Trophoblast cell (in vitro differentiated cells and primary cell): Measurements from ENCODE around the gene KIF21B.

ENCODE experiments used
- DNase-seq, 2 donors: peaks; one replicate each; pipeline ENCODE4 v3.0.0-alpha.2; 2016
- H2AFZ ChIP-seq: 2 replicates; pipeline ENCODE4 v1.6.1; 2013; ENCODE audit warnings: low read length, moderate library complexity, mild to moderate bottlenecking; ENCODE audit not compliant: insufficient read depth, poor library complexity
- H2AK5ac ChIP-seq: 2 replicates; pipeline ENCODE4 v1.6.1; 2013; ENCODE audit warnings: mild to moderate bottlenecking, low read length
- H2BK120ac ChIP-seq: 2 replicates; pipeline ENCODE4 v1.6.1; 2013; ENCODE audit warnings: low read length, mild to moderate bottlenecking, moderate library complexity; ENCODE audit not compliant: insufficient read depth, poor library complexity
- H2BK12ac ChIP-seq: 2 replicates; pipeline ENCODE4 v1.6.1; 2013; ENCODE audit warnings: mild to moderate bottlenecking, low read length, moderate library complexity
- H2BK5ac ChIP-seq: 2 replicates; pipeline ENCODE4 v1.6.1; 2013; ENCODE audit warnings: low read length, low read depth, moderate library complexity, mild to moderate bottlenecking; ENCODE audit not compliant: poor library complexity
- H3K14ac ChIP-seq: 2 replicates; pipeline ENCODE4 v1.6.1; 2013; ENCODE audit warnings: mild to moderate bottlenecking, low read length
- H3K18ac ChIP-seq: 2 replicates; pipeline ENCODE4 v1.6.1; 2013; ENCODE audit warnings: mild to moderate bottlenecking, low read length
- H3K23ac ChIP-seq: 2 replicates; pipeline ENCODE4 v1.6.1; 2013; ENCODE audit warnings: low read length
- H3K27ac ChIP-seq: 2 replicates; pipeline ENCODE4 v1.5.1; 2013; ENCODE audit warnings: low read depth, mild to moderate bottlenecking, inconsistent platforms, low read length, moderate library complexity
- H3K27me3 ChIP-seq: 2 replicates; pipeline ENCODE4 v1.6.1; 2013; ENCODE audit warnings: inconsistent platforms, mild to moderate bottlenecking, low read length, moderate library complexity; ENCODE audit not compliant: insufficient read depth
- H3K36me3 ChIP-seq, 2 experiments: 1 replicate in 1 of 2; 2 replicates in 1 of 2; pipeline ENCODE4 v1.6.1; 2013; ENCODE audit warnings: low read length in 2 of 2, mild to moderate bottlenecking in 2 of 2, moderate library complexity in 1 of 2; ENCODE audit not compliant: insufficient read depth in 2 of 2, control insufficient read depth in 1 of 2
- H3K4ac ChIP-seq: 2 replicates; pipeline ENCODE4 v1.6.1; 2013; ENCODE audit warnings: low read depth, mild to moderate bottlenecking, low read length, moderate library complexity
- H3K4me1 ChIP-seq, 2 experiments: 1 replicate in 1 of 2; 2 replicates in 1 of 2; pipeline ENCODE4 v1.6.1; 2013; ENCODE audit warnings: low read length in 2 of 2, mild to moderate bottlenecking in 2 of 2, moderate library complexity in 1 of 2; ENCODE audit not compliant: insufficient read depth in 2 of 2, control insufficient read depth in 1 of 2
- H3K4me2 ChIP-seq: 2 replicates; pipeline ENCODE4 v1.6.1; 2013; ENCODE audit warnings: inconsistent platforms, mild to moderate bottlenecking, low read length, moderate library complexity
- H3K4me3 ChIP-seq: 2 replicates; pipeline ENCODE4 v1.5.1; 2013; ENCODE audit warnings: mild to moderate bottlenecking, low read depth, low read length, inconsistent platforms
- H3K79me1 ChIP-seq: one replicate; pipeline ENCODE4 v1.6.1; 2013; ENCODE audit warnings: low read length
- H3K79me2 ChIP-seq: 2 replicates; pipeline ENCODE4 v1.6.1; 2013; ENCODE audit warnings: low read length, mild to moderate bottlenecking; ENCODE audit not compliant: control insufficient read depth, insufficient read depth, poor library complexity
- H3K9ac ChIP-seq: 2 replicates; pipeline ENCODE4 v1.6.1; 2013; ENCODE audit warnings: mild to moderate bottlenecking, low read length
- H3K9me3 ChIP-seq: 2 replicates; pipeline ENCODE4 v1.6.1; 2013; ENCODE audit warnings: low read depth, mild to moderate bottlenecking, control low read depth, inconsistent platforms, low read length; ENCODE audit not compliant: insufficient read depth
- H4K12ac ChIP-seq: 2 replicates; pipeline ENCODE4 v1.6.1; 2013; ENCODE audit warnings: low read depth, mild to moderate bottlenecking, low read length, moderate library complexity
- H4K8ac ChIP-seq: 2 replicates; pipeline ENCODE4 v1.6.1; 2013; ENCODE audit warnings: low read depth, mild to moderate bottlenecking, low read length, moderate library complexity
- H4K91ac ChIP-seq: one replicate; pipeline ENCODE4 v1.6.1; 2013; ENCODE audit warnings: low read depth, mild to moderate bottlenecking, low read length, moderate library complexity
- WGBS: extraction: QIAGEN DNeasy Blood & Tissue Kit; methylation state at CpG from one replicate; pipeline ENCODE4 v1.1.7; 2013; ENCODE audit warnings: missing lambda C conversion rate; ENCODE audit not compliant: insufficient read length, insufficient coverage; ENCODE audit errors: extremely low coverage; 5-methylcytosine and 5-hydroxymethylcytosine counted together

The KIF21B gene

DNA sequence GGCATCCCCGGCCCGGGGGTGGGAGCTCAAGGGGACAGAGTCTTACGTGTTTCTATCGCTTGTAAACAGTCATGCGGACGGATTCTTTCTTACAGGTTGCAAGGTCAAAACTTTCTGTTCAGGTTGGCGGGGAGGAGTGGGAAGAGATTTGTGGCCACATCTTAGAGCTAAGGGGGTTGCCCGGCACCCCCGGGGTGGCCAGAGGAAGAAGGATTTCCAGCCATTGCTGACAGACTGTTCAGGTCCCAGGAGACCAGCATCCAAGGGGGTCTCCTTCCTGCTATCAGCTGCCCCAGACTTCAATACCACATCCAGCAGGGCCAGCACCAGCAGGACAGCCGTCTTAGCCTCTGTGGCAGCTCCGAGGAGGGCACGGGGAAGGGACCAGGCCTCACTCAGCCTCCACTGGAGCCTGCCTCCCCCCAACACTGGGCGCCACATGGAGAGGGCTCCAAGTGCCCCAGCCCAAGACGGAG lies 52.0 kb downstream of the KIF21B start:
- Histone ChIP-seq H3K9ac (no peak overlapping the region), H3K4me1 (no peaks in the 10 kb centered on the region), H3K14ac (no peak overlapping the region), H4K12ac (peak overlapping the region; percentile 8), H2BK120ac (no peak overlapping the region), H3K36me3 (no peaks in the 10 kb centered on the region), H3K79me2 (no peaks in the 10 kb centered on the region), H2BK5ac (no peak overlapping the region), H3K4ac (no peak overlapping the region), H3K4me3 (no peak overlapping the region), H2BK12ac (no peak overlapping the region), H3K18ac (no peak overlapping the region), H2AFZ (no peak overlapping the region), H3K9me3 (no peaks in the 10 kb centered on the region), H4K8ac (no peak overlapping the region), H3K23ac (no peak overlapping the region), H2AK5ac (no peak overlapping the region), H3K79me1 (peaks cover 2% of the 10 kb centered on the region), H3K4me2 (no peak overlapping the region), H3K27ac (no peak overlapping the region), H3K27me3 (no peaks in the 10 kb centered on the region), H4K91ac (no peak overlapping the region)
- no peak for DNase-seq
- WGBS = no CpG with 5 or more reads among the region's 14 CpGs

DNA sequence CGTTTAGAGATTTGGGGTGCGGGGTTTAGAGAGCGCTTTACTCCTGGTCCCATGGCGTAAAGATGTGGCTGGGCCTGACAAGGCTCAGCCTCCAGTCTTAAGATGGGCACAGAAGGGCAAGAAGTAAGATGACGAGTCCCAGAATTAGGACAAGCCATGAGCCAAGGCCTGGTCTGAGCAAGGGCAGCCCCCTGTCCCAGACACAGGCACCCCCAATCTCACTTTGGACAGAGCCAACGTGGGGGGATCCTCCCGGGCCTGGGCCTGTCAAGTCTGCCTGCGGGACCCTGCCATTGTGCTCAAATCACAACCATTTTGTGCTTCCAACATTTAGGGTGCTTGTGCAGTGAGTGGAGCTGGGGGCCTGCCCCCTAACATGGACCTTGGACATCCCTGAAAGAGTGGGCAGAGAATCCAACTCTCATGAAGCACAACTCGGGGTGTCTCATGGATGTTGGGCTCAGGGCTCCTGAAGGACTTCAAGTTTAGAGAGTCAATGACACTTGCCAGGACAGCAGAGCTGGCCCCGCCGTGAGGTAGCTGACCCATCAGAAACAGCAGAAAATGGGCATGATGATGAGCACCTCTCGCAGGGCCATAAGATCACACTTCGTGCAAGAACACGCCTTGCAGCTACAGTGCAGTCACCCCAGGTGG lies 52.6 kb downstream of the KIF21B start:
- no peak overlapping the region for H3K4me2 ChIP-seq
- no peak for DNase-seq
- no peaks in the 10 kb centered on the region for H3K36me3 ChIP-seq
- H2BK5ac ChIP-seq = no peak overlapping the region
- H3K23ac ChIP-seq = no peak overlapping the region
- no peaks in the 10 kb centered on the region for H3K27me3 ChIP-seq
- no peak overlapping the region for H3K4ac ChIP-seq
- no peaks in the 10 kb centered on the region for H3K79me2 ChIP-seq
- no peak overlapping the region for H4K91ac ChIP-seq
- no peak overlapping the region for H4K8ac ChIP-seq
- H3K9ac ChIP-seq = no peak overlapping the region
- no peak overlapping the region for H3K18ac ChIP-seq
- H2AK5ac ChIP-seq = no peak overlapping the region
- H3K27ac ChIP-seq = no peak overlapping the region
- no peak overlapping the region for H3K4me3 ChIP-seq
- no peak overlapping the region for H4K12ac ChIP-seq
- no peak overlapping the region for H2AFZ ChIP-seq
- no peak overlapping the region for H3K14ac ChIP-seq
- H3K79me1 ChIP-seq = peaks cover 2% of the 10 kb centered on the region
- WGBS = no CpG with 5 or more reads among the region's 14 CpGs
- no peak overlapping the region for H2BK12ac ChIP-seq
- H3K9me3 ChIP-seq = no peaks in the 10 kb centered on the region
- H2BK120ac ChIP-seq = no peak overlapping the region
- H3K4me1 ChIP-seq = no peaks in the 10 kb centered on the region

DNA sequence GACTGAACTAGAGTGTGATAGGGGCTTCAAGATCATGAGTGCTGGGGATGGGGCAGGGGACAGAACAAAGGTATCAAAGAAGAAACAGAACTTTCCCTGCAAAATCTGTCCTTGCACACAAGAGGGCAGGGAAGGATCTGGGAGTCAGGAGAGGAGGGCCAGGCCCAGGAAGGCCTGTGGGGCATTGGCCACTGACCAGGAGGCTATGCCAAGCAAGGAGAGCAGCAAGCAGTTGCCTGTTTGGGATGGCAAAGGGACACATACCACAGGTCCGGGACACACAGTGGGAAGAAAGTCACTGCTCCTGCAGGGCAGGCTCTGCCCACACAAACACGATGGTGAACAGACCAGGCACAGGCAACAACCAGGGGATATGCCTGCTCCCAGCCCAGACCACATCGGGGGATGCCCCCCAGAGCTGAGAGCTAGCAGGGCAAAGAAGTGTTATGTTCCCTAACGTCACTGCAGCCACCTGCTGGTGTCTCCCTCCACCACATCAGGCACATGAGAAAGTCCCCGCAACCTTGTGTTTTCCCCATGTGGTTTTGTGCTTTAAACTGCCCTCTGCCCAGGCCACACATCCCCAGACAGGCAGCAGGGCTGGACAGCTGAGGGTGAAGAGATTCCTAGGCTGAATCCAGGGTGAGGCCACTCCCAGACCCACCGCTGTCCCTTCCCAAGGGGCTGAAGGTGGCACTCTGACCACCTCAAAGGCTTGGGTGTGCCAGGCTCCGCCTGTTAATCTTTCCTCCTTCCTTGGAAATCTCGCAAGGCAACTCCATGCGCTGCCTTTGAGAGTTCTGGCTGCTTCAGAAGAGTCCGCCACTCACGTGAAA lies 53.6 kb downstream of the KIF21B start:
- H4K12ac ChIP-seq = no peak overlapping the region
- WGBS = no CpG with 5 or more reads among the region's 11 CpGs
- no peak overlapping the region for H2AFZ ChIP-seq
- H4K8ac ChIP-seq = no peak overlapping the region
- no peak for DNase-seq
- H3K18ac ChIP-seq = no peak overlapping the region
- H3K23ac ChIP-seq = no peak overlapping the region
- no peak overlapping the region for H2BK12ac ChIP-seq
- peaks cover 2% of the 10 kb centered on the region for H3K79me1 ChIP-seq
- no peak overlapping the region for H2BK5ac ChIP-seq
- no peak overlapping the region for H4K91ac ChIP-seq
- H3K9ac ChIP-seq = no peak overlapping the region
- no peak overlapping the region for H3K14ac ChIP-seq
- H3K9me3 ChIP-seq = no peaks in the 10 kb centered on the region
- no peak overlapping the region for H3K4me3 ChIP-seq
- no peaks in the 10 kb centered on the region for H3K36me3 ChIP-seq
- no peaks in the 10 kb centered on the region for H3K4me1 ChIP-seq
- H3K27me3 ChIP-seq = no peaks in the 10 kb centered on the region
- no peak overlapping the region for H3K27ac ChIP-seq
- no peaks in the 10 kb centered on the region for H3K79me2 ChIP-seq
- no peak overlapping the region for H2BK120ac ChIP-seq
- H2AK5ac ChIP-seq = no peak overlapping the region
- no peak overlapping the region for H3K4me2 ChIP-seq
- H3K4ac ChIP-seq = no peak overlapping the region

DNA sequence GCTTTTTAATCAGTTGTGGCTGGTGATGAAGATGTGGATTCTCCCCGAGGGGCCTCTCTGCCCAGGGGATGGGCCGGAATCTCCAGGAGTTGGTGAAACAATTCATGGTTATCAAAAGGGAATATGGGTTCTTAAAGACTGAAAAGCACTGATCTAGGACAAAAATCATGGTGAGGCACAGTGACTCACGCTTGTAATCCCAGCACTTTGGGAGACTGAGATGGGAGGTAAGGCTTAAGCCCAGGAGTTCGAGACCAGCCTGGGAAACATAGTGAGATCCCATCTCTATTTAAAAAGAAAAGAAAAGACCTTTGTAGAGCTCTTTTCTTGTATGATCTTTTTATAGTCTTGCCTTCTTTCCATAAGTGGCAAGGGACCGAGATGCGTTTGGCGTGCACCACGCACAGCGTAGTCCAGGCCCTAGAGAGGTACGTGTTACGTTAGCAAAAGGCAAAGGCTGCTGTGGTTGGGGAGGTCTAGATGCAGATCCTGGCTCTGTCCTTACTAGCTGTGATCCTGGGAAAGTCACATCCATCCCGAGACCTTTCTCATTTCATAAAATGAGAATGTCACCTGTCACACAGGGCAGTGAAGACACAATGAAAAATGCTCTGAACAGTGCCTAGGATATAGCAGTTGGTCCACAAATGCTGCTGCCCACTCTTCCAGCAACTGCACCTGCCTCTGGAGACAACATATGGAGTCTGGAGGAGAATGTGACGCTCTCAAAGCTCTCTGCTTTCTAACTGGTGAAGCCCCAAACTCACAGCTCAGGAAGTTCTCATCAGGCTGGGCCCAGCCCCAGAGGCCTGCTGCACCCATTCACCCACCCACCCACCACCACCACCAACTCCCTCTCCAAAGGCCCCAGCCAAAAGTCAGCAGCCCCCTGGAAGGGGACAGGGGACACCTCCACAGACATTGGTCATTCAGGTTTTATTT lies 54.8 kb downstream of the KIF21B start:
- Histone ChIP-seq H3K9me3 (no peaks in the 10 kb centered on the region), H3K14ac (no peak overlapping the region), H3K23ac (no peak overlapping the region), H4K8ac (no peak overlapping the region), H2BK120ac (no peak overlapping the region), H3K18ac (no peak overlapping the region), H3K4ac (no peak overlapping the region), H2BK12ac (no peak overlapping the region), H3K4me1 (no peaks in the 10 kb centered on the region), H2BK5ac (no peak overlapping the region), H3K27ac (no peak overlapping the region), H4K12ac (no peak overlapping the region), H3K4me3 (no peak overlapping the region), H3K79me1 (peaks cover 2% of the 10 kb centered on the region), H2AK5ac (no peak overlapping the region), H2AFZ (no peak overlapping the region), H3K79me2 (no peaks in the 10 kb centered on the region), H3K36me3 (no peaks in the 10 kb centered on the region), H3K9ac (no peak overlapping the region), H3K4me2 (no peak overlapping the region), H3K27me3 (no peaks in the 10 kb centered on the region), H4K91ac (no peak overlapping the region)
- no peak for DNase-seq
- no CpG with 5 or more reads among the region's 13 CpGs for WGBS
